T47D (cell line): ENCODE results near the gene RAP1GAP2.
A peak's percentile ranks its signal among the peaks of the same experiment; 100 is the strongest.

Experiments used
- DNase-seq, 2 experiments: peaks; one replicate each; pipeline versions ENCODE4 v3.0.0 to v3.0.0-alpha.2; 2011 to 2012; ENCODE audit warnings: low read depth in 1 of 2, low spot score in 1 of 2
- JUND ChIP-seq: IDR thresholded peaks from 2 replicates; pipeline ENCODE4 v1.6.1; 2012; ENCODE audit warnings: low read depth
- in situ Hi-C: cut with HindIII; loops from 2 replicates; pipeline ENCODE4 v1.10.0; 2016; ENCODE audit warnings: low sequenced_read_pairs, low pct_unique_long_range_greater_than_20kb

RAP1GAP2 gene

DNA sequence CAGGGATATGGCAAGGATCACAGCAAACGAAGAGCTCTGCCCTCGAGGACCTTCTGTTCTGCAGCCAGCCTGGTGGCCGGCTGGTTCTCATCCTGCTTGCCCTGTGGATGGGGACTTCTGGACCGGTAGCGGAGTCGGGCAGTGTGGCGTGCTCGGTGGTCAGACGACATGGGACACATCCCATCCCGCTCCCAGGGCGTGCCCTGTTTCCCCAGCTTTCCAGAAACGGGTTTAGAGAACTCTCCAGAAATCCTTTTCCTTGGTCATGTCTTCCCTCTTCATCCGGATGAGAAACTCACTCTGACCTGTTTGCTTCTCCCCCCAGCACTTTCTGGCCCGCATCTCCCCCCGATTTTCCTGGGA is 151.3 kb downstream of the RAP1GAP2 start:
- in situ Hi-C loops = no loop called here
- no peak for DNase-seq

DNA sequence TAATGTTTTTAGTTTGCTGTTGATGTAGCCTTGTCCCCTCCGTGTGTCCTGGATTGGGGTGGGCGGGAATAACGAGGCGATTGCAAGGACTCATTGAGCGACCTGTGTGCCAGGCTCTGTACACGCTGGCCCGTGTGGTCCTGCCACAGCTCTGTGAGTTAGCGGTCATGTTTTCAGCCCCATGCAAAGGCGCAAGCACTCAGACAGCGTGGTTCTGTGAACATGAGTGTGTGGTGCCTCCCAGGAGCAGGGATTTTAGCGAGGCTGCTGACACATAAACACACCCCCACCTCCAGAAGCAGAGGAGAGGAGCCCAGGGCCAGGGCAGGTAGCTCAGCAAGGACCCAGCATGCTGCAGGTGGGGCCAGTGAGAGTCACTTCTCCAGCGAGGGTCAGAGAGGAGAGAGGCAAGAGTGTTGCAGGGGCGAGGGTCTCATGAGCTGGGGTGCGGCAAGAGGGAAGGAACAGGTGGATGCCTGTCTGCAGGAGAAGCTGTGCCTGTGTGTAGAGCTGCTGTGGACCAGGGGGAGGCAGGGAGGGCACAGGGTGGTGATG is 151.8 kb downstream of the RAP1GAP2 start:
- no peak for TF ChIP-seq JUND
- DNase-seq = no peak
- in situ Hi-C loops = no loop called here

More for the DNA sequence above, 151.3 kb downstream of the RAP1GAP2 start:
- TF ChIP-seq JUND = no peak

DNA sequence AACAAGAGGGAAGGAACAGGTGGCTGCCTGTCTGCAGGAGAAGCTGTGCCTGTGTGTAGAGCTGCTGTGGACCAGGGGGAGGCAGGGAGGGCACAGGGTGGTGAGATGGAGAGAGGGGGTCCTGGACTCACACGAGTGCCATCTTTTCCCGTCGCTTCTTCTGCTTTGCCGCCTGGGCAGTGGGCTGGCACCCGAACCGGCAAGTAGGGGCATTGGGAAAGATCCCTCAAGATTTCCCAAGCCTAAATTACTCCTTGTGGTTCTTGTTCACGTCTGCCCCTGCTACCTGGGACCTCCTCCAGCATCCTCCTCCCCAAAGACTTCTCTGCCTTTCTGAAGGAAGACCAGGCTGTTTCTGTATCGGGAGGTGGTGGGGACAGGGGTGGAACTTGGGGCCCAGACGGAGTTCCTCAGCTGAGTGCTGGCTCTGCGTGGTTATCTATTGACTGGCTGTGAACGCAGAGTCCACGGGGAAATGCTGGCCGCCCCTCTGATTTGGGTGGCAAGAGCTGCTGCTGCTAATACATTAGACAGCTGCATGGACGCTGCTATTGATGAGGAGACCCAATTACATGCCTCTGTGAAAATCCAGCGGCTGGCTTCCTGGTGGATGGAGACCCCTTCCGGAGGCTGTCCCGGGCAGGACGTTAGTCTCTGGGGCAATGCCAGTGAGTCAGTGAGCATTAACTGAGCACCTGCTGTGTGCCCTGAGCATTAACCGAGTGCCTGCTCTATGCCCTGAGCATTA is 152.7 kb downstream of the RAP1GAP2 start:
- DNase-seq = no peak
- in situ Hi-C loops = no loop called here
- no peak for TF ChIP-seq JUND

DNA sequence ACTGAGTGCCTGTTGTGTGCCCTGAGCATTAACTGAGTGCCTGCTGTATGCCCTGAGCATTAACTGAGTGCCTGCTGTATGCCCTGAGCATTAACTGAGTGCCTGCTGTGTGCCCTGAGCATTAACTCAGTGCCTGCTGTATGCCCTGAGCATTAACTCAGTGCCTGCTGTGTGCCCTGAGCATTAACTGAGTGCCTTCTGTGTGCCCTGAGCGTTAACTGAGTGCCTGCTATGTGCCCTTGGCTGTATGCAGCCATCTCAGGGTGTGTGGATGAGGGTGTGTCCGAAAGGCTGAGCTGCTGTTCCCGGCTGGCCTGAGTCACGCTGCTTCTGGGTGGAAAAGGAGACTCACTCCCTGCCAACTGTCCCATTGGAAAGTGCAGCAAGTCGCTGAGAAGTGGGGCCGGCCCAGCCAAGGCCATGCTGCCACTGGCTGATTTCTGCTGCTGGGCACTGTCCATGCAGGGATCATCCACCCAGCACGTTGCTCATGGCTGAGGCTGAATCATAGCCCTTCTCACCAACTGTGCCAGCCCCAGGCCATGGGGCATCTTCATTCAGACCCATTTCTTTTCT is 153.3 kb downstream of the RAP1GAP2 start:
- no peak for DNase-seq
- in situ Hi-C loops = no loop called here
- no peak for TF ChIP-seq JUND

DNA sequence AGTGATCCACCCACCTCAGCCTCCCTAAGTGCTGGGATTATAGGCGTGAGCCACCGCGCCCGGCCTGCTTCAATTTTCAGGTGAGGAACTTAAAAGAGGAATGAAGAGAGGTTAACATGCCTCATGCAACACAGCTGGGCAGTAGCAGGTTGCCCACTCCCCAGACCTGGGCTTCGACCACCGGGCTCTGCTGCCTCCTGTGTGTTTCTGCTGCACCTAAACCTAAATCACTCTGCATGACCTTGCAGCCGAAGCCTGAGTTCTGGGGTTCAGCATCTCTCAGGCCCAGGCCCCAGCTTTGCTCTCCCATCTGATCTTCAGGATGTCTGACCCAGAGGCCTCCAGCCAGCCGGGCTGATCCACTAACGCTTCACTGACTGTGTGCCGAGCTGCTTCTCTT is 154.6 kb downstream of the RAP1GAP2 start:
- in situ Hi-C loops = no loop called here
- no peak for TF ChIP-seq JUND

DNA sequence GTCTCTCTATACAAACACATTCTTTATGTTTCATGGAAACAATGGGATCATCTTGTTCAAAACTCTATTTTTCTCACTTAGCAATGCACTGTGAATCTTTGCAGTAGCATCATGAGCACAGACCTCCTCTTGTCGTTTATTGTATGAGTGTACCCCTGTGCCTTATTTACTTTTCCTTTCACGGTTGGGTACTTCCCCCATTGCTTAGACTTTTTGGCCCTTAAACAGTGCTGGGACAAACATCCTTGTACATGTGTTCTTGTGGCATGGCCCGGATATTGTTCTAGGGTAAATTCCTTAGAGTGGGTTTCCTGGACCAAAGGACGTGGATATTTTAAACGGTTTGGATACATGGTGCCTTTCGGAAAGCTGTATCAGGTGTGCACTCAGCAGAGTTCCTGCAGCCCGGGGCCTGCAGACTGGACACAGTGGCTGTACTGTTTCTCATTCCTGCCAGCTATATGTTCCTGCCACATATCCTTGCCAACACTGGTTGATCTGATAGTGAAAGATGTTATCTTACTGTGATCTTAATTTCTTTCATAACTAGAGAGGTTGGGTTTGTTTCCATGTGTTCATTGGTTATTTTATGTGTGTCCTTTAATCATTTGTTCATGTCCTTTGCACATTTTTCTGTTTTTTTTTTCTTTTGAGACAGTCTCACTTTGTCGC is 156.1 kb downstream of the RAP1GAP2 start:
- no peak for TF ChIP-seq JUND
- in situ Hi-C loops = no loop called here
- DNase-seq = no peak

More for the DNA sequence above, 154.6 kb downstream of the RAP1GAP2 start:
- DNase-seq = no peak

DNA sequence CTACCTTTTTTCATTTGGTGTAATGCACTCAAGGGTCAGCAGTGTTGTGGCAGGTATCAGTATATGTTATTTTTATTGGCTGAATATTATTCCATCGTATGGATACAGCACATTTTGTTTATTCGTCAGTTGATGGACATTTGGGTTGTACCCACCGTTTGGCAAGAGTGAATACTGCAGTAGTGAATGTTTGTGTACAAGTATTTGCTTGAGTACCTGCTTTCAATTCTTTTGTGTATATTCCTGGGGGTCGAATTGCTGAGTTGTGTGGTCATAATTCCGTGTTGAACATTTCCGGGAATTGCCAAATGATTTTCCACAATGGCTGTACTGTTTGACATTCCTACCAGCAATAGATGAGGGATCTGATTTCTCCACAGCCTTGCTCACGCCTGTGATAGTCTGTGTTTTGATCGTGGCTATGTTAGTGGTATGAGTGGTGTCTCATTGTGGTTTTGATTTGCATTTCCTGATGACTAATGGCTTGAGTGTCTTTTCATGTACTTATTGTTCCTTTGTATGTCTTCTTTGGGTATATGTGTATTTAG is 158.7 kb downstream of the RAP1GAP2 start:
- TF ChIP-seq JUND = no peak; the same call in 1 of the 2 replicates
- in situ Hi-C loops = no loop called here
- DNase-seq = peak in 1 of 2 experiments; percentile 70

DNA sequence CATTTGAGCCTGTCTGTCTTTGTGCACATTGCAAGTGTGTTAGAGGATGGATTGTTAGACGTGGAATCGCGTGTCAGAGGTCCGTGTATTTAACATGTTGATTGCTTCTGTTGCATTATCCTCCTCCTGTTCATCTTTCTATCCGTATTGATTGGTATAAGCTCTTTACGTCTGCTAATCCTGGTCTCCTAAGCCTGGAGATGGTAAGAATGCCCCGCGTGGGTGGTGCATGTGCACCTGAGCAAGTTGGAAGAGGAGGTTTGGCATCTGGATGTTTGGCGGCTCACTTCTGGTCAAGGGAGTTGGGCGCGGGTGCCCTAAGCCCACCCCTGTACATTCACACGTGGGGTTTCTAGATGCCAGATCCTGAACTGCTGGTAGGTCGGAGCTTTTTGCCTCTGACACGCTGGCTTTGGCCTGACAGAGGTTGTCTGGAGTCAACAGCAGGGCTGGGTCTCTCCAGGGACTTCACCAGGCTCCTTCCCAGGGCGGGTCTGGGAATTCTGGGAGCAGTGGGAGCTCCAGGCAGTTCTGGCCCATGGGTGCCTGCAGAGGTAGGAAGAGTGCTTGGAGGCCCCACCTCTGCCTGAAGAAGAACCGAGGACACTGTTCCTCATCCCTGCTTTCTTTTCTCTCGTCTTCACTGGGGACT is 159.8 kb downstream of the RAP1GAP2 start:
- in situ Hi-C loops = no loop called here
- no peak for DNase-seq
- no peak for TF ChIP-seq JUND

DNA sequence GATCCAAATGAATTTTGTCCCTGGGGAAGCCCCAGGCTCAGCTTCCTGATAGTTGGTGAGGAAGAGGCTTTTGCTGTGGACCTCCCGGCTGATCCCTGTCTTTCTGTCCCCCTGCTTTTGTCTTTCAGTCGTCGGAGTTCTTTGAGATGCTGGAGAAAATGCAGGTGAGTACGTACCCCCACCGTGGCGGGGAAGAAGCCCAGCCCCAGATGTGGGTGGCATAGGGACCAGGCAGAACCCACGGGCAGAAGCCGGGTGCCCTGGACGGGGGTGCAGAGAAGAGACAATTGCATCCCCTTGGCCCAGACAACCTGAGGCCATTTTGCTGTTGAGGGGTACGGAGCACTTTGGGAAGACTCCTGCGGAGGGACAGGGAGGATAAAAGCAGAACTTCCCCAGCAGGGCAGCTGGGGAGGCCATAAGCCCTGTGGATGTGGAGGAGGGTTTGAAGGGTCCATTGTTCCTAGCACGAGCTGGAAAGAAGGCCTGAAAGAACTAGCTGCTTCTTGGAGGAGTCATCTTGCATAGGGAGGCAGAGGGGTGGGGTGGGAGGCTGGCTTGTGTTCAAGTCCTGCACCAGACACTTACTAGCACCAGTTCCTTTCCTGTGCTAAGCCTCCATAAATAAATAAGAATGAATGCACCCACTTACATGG is 161.5 kb downstream of the RAP1GAP2 start:
- in situ Hi-C loops = no loop called here
- DNase-seq = no peak
- no peak for TF ChIP-seq JUND

DNA sequence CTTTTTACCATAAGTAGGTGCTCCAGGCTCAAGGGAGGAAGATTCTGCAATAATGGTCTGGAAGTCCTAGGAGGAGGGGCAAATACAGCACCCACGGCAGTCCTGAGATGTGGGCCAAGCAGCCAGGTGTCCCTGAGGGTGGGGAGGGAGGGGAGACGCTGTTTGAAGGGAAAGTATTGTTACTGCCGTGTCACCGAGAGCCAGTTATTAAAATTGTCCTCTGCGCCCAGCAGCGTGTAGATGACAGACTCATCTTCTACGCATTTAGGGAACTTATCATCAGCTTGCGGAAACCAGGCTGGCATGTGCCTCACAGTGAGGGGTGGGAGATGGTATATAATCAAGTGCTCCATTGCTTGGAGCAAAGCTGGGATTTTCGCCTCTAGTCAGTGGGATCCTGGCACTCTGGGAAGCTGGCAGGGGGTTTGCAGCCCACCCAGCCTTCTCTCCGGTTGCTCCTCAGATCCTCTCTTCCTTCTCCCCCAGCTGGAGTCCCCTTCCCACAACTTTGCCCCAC is 162.5 kb downstream of the RAP1GAP2 start:
- in situ Hi-C loops = no loop called here
- DNase-seq = no peak
- no peak for TF ChIP-seq JUND

DNA sequence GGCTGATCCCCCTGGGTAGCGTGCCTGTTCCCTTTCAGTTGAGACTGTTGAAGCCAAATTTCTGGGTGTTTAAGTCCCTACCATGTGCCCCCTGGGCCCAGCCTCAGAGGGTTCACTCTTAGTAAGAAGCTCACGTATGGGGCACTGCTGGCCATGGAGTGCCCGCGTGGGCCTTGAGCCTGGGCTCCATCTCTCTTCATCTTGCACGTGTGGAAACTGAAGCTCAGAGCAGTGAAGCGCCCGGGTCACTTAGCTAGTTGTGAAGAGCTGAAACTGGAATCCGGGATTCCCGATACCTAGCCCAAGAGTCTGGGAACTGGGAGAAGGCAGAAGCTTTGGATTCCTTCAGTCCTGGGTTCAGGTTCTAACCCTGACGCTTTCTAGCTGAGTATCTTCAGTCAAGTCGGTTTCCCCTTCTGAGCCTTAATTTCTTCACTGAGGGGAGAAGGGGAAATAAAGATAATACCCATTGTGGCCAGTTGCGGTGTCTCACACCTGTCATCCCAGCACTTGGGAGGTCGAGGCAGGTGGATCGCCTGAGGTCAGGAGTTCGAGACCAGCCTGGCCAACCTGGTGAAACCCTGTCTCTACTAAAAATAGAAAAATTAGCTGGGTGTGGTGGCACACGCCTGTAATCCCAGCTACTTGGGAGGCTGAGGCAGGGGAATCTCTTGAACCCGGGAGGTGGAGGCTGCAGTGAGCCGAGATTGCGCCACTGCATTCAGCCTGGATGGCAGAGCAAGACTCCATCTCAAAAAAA is 163.3 kb downstream of the RAP1GAP2 start:
- DNase-seq = no peak
- in situ Hi-C loops = no loop called here
- no peak for TF ChIP-seq JUND
